Medulla oblongata (tissue), 1 donor: ENCODE data around the gene SLC25A44.
A peak's percentile ranks its signal among the peaks of the same experiment; 100 is the strongest.

Experiments
- DNase-seq: peaks from one replicate; pipeline ENCODE4 v3.0.0-alpha.2; 2015; ENCODE audit errors: extremely low spot score

Gene SLC25A44

DNA sequence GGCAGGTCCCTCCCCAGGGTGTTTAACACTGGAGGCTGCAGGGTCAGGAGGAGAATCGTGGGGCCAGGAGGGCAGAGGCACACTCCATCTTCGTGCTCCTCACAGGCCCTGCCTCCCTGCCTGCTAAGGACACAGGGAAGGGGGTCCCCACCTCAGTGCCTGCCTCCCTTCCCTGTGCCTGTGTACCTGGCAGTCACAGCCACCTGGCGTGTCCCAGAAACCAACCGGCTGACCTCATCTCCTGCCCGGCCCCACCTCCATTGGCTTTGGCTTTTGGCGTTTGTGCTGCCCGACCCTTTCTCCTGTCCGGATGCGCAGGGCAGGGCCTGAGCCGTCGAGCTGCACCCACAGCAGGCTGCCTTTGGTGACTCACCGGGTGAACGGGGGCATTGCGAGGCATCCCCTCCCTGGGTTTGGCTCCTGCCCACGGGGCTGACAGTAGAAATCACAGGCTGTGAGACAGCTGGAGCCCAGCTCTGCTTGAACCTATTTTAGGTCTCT, 47.5 kb downstream of the SLC25A44 start:
- DNase-seq = no peak

DNA sequence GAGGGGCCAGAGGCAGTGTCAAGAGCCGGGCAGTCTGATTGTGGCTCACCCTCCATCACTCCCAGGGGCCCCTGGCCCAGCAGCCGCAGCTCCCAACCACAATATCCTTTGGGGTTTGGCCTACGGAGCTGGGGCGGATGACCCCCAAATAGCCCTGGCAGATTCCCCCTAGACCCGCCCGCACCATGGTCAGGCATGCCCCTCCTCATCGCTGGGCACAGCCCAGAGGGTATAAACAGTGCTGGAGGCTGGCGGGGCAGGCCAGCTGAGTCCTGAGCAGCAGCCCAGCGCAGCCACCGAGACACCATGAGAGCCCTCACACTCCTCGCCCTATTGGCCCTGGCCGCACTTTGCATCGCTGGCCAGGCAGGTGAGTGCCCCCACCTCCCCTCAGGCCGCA, 48.0 kb downstream of the SLC25A44 start, which contains the start of gene BGLAP:
TSS of gene BGLAP (plus strand) at position 259 of the 400 bp plus-strand sequence. CDS start at position 307, 48 bp downstream.
- DNase-seq = no peak

DNA sequence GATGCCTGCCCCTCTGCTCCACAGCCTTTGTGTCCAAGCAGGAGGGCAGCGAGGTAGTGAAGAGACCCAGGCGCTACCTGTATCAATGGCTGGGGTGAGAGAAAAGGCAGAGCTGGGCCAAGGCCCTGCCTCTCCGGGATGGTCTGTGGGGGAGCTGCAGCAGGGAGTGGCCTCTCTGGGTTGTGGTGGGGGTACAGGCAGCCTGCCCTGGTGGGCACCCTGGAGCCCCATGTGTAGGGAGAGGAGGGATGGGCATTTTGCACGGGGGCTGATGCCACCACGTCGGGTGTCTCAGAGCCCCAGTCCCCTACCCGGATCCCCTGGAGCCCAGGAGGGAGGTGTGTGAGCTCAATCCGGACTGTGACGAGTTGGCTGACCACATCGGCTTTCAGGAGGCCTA, 48.8 kb downstream of the SLC25A44 start:
- DNase-seq = no peak

DNA sequence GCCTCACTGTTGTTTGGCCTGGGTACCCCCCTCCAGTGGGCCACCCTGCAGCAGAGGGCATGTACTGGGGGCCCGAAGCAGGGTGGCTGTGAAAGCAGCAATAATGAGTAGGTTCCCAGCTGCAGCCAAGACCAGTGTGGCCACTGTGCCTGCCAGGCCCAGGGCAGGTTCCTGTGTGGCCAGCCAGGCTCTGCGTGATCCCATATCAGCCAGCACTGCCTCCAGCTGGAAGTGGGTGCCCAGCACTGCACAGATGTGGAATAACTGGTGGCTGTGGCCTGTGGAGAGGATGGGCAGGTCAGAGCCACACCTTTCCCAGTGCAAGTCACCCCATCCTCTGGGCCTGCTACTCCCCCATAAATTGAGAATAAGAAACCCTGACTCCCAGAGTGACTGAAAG, 50.2 kb downstream of the SLC25A44 start:
- no peak for DNase-seq

DNA sequence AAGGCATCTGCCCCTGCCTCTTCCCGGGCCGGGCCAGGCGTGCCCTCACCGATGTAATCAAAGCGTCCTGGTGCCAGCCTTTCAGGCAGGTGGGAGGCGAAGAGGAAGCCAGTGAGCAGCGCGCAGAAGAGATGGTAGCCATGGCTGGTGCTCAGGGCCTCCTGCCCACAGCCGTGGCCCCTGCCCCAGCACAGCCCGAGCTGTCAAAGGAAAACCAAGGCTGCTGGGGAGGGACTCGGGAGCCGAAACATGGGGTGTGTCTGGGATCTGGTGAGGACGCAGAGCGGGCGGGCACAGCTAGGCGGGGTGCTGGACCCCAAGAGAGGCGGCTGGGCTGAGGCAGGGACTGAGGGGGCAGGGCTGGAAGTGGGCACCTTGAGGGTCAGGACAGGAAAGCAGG, 50.8 kb downstream of the SLC25A44 start:
- DNase-seq = no peak

DNA sequence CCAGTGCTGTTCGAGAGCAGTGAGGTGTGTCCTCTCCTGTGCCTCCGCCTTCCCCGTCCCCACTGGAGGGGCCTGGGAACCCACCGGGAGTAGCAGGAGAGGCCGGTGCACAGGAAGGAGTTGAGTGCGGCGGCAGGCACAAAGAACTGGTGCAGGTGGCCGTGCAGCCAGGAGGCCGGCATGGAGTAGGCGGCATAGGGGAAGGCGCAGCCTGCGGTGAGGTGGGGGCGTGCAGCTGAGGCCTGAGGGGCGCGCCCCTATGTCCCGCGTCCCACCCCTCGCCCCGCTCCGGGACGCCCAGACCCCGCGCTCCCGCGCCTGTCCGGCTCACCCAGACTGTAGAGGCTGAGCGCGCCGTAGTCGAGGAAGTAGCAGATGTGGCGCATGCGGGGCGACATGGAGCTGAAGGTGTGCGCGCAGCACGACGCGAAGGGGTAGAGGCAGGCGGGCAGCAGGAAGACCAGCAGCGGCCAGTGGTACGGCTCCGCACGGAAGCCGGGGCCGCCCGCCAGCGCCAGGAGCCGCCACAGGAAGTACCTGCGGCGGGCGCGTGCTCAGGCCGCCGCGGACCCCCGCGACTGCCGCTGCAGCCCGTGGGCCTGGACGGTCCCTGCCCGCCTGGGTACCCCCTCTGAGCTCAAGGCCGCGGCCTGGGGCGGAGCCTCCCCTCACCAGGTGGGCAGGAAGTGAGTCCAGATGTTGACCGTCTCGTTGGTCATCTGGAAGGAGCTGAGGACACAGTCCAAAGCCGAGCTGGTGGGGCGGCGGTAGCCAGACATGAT, 51.7 kb downstream of the SLC25A44 start:
- DNase-seq = no peak

DNA sequence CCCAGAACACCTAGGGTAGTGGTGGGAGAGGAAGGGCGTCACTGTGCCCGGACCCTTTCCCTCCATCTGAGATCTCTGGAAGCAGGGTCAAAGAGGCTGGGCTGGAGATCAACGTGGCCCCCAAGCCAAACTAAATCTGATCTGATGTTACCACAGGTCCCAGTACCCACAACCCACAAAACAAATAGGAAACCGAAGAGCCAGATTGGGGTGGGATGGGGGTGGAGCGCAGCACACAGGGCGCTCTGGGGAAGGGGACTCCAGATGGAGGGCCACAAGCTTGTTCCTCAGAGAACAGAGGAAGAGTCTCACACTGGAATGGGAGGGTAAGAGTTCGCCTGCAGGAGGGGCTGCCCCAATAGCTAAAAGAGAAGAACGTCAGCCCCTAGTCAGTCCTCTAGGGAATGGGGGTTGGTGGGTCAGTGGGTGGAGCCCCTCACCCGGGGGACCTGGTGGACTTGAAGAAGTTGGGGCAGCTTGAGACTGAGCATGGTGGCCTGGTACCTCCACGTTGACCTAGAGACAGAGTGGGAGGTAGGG, 52.4 kb downstream of the SLC25A44 start:
- DNase-seq = no peak

DNA sequence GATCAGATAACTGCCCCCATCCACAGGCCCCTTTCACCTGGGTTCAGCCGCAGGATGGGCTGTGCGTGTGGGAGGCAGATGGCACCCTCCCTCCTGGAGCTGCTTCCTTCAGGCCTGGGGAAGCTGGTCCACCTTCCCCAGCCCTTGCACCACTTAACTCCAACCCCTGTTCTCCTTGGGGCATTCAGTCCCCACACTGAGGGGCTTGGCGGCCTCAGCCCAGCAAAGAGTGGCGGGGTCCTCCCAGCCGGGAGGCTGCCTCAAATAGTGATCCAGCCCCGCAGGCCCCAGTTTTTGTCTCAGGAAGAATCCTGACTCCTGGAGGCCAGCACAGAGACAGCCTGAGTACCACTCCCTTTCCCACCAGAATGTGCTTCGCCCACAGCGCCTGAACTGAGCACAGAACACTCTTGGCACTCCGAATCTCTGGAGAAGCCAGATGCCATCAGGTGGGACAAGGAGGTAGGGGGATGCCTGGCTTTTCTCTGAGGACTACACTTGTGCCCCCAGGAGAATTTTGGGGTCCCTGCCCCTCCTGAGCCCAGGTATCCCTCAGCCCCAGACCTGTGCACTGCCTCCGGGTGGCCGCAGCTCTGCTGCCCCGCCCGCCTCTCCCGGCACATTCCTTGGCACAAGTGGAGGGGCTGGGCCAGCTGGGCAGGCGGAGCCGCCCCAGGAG, 53.0 kb downstream of the SLC25A44 start:
- peak; percentile 58 for DNase-seq

DNA sequence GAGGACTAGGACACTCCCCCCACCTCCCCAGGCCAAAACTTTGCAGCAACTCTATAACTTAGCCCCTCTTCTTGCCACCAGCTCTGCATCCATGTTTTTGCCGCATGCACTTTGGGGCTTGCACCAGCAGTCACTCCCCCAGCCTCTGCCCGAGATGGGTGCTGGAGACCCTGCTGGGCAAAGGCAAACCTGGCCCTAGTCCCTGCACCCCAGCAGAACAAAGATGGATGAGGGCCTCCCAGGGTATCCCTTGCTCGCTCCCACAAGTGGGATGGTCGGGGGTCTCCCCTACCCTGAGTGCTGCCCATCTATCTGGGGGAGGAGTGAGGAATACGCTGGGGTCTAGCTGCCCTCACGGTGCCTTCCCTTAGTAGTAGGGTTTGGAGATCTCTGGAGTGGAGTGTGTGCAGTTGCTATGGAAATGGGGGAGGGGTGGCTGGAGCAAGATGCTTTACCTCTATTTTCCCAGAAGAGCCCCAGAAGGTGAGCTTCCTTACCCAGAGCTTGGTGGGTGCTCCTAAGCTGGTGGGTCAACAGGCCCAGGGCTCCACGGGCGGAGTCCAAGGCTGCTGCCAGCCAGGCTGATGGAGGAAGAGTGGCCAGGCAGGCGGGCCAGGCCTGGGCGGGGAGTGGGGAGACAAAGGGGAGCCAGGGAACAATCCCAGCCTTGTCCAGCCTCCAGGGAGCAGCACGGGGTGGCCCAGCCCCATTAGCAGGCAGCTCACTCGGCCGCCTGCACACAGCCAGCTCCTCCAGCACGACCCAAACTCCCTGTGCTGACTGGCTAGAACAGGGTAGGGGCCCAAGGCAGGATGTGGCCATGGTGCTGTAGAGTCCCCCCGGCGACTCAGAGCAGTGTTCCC, 53.8 kb downstream of the SLC25A44 start, which contains the start of gene PAQR6:
TSS of gene PAQR6 (minus strand) at position 597 of the 863 bp plus-strand sequence. CDS start 1,325 bp downstream, outside the sequence.
- DNase-seq = peak; percentile 96

DNA sequence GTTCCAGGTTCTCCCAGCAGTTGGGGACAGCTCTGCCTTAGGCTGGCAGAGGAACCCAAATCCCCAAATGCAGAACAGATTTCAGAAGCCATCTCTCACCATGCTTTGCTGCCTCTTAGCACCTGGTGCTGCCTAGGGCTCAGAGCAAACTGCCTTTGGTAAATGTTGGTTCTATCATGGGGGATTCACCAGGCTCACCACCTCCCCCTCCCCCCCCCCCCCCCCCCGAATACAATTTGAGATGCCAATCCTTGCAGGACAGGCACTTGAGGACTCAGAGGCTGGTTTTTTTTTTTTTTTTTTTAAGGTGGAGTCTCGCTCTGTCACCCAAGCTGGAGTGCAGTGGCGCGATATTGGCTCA, 54.4 kb downstream of the SLC25A44 start:
- no peak for DNase-seq

DNA sequence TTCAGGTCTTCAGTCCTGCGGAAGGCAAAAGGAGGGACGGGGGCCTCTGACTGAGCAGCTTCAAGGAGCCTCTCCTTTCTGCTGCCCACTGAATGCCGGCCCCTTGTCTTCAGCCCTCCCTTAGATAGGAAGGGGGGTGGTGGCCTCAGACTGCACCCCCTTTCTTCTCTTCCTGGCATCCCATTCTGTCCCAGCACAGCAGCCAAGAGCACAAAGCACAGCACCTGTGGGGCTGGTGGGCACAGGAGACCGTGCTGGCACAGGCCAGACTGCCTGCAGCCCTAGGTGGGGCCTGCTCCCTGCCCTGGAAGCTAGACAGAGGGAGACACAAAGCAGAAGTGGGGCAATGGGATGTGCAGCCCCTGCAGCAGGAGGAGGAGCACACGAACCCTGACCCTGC, 55.7 kb downstream of the SLC25A44 start:
- DNase-seq = no peak

DNA sequence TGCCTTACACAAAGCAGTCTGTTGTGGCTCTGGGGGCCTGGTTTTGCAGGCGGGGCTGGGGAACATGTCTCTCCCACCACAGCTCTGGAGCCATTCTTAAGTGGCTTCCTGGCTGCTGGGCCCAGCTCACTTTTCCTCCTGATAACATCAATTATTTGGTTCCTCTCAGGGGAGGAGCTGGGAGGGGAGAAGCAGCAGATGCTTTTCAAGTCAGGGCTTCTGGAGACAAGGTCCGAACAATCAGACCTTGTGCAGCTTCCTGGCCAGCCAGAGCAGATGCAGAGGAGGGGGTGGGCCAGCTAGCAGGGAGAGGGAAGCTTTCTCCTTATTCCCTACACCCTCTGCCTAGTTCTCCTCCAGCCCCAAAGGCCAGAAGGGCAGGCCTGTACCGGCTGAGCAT, 57.6 kb downstream of the SLC25A44 start:
- DNase-seq = peak; percentile 52

DNA sequence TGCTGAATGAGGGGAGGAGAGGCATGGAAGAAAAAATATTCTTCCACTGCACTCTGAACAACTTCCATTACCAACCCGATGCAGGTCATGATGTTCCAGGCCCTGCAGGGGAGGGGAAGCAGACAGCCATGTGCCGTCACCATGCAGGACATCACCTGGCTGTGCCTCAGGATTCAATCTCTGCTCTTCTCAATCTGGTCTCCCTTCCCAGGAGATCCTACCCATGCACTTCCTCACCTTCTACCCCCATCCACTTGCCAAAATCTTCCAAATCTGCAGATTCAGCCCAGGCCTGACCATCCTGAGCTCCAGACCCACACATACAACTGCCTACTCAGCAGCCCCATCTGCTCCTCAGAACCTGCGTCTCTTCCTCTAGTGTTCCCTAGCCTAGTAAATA, 59.7 kb downstream of the SLC25A44 start:
- no peak for DNase-seq

DNA sequence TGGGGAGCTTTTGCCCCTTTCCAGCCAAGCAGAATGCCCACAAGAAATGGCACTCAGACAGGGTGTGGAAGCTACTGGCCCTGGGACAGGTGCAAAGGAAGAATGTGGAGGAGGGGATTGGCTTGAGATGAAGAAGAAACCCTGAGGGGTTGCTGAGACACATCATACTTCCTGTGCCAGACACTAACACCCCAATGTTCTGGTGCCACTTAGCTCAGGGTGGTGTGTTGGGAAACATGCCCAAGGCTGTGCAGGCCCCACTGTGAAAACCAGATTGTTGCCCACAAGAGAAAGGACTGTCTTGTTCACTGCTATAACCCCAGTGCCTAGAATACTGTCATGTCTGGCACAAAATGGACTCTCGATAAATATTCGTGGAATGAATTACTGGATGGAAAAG, 63.8 kb downstream of the SLC25A44 start:
- peak; percentile 55 for DNase-seq

DNA sequence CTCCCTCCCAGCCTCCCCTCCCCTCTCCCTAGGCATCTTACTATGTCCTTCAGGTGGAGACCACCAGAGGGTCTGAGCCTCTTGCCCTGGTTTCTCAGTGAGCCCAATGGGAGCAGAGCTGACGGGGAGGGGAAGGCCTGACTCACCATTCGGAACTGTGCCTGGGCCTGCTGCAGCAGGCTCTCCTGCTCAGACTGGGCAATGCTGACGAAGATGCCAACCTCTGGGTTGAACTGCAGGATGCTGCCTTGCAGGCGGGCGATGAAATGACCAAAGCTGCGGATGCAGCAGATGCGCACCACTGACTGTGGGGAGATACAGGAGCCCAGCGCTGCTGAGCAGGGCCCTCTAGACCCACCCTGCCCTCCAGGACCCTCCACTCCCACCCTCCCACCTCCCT, 65.0 kb downstream of the SLC25A44 start:
- DNase-seq = no peak

DNA sequence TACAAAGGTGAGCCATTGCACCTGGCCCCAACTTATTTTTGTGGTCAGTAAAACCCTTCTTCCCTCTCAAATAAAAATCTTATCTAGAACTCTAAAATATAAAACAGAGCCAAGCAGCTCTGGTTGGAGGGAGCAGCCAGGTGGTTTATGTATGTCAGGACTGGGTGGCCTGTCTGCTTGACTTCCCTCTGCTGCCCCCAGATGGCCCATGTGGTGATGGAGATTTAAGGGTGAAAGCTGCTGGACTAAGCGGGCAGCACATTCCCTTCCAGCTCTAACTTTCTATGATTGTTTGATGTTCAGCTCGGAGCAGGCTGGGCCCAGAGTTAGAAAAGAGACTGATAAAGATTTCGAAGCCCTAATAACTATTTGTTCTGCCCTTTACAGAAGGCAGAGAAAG, 65.9 kb downstream of the SLC25A44 start:
- peak; percentile 79 for DNase-seq

DNA sequence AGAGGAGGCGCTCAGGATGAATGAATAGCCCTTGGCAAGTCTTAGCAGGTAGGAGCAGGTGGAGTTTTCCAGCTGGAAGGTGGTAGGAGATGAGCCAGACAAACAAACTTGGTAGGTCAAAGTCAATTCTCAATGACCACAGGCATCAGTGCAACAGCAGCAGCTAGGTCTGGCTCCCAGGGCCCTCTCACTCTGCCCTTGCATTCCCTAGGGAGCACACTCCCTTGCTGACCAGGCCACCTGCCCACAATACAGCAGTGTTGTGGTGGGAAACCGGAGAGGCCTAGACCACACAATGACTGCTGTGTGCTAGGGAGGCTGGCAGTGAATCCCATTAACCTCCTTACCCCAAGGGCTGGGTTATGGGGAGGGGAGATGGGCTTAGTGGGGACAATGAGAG, 67.0 kb downstream of the SLC25A44 start:
- peak; percentile 90 for DNase-seq
